ENCODE data around the gene SUCLA2. TPM values are rescaled to one million over a fixed set of nuclear protein-coding genes. Genes with fewer than 3 reads are reported as not detected.

The SUCLA2 gene
- total and polyA plus RNA-seq, 2 donors (not counting 1 experiment from before 2014, with no cell fraction given) = 15.9 to 33.7 TPM

GRCh38 chr13:47983070-47983469, 18.0 kb downstream of the SUCLA2 start:
- Histone ChIP-seq H3K9ac (ENCODE audit: low read length) (no peak overlapping the region), H3K27me3 (replicated peaks in 1 of 4; ENCODE audit: control extremely low read depth in 1 of 4, control insufficient read depth in 3 of 4, insufficient read depth in 4 of 4, low read length in 3 of 4) (no peaks in the 10 kb centered on the region), H3K4me3 (ENCODE audit: control extremely low read depth in 1 of 5, extremely low read depth in 1 of 5, insufficient read depth in 1 of 5, low read depth in 2 of 5, low read length in 4 of 5) (no peak overlapping the region), H3K36me3 (replicated peaks in 1 of 2; ENCODE audit: control extremely low read depth in 1 of 2, control insufficient read depth in 1 of 2, extremely low read depth in 1 of 2, insufficient read depth in 2 of 2, low read length in 1 of 2) (peaks cover 0 to 17% of the 10 kb centered on the region in 2 experiments), H3K4me1 (ENCODE audit: control insufficient read depth in 2 of 2, insufficient read depth in 2 of 2, low read length in 2 of 2) (no peaks in the 10 kb centered on the region), H4K20me1 (ENCODE audit: control insufficient read depth, insufficient read depth, low read length, poor library complexity, severe bottlenecking) (no peaks in the 10 kb centered on the region), H3K9me3 (ENCODE audit: control extremely low read depth in 1 of 3, control insufficient read depth in 2 of 3, insufficient read depth in 1 of 3, low read length in 2 of 3) (no peaks in the 10 kb centered on the region), H3K27ac (ENCODE audit: low read length in 2 of 2) (no peak overlapping the region), H3K79me2 (ENCODE audit: control insufficient read depth, insufficient read depth, low read length) (no peaks in the 10 kb centered on the region), H3K4me2 (replicated peaks; ENCODE audit: low read depth, low read length, poor library complexity, severe bottlenecking) (no peak overlapping the region), H2AFZ (ENCODE audit: insufficient read depth, low read depth, low read length, poor library complexity, severe bottlenecking) (no peak overlapping the region)
- TF ChIP-seq EZH2 (IDR thresholded peaks at IDR 0.05; ENCODE audit: borderline replicate concordance, insufficient read depth, low read depth, low read length, poor library complexity, severe bottlenecking) = no peak
- TF ChIP-seq CTCF (IDR thresholded peaks at IDR 0.05) = no peak
- DNase-seq (no peak), ATAC-seq (ENCODE audit: low read depth) (no peak)
- ChIA-PET POLR2A (no interaction called here), CTCF (no interaction called here)
- H3K27me3 Mint-ChIP-seq = no peaks in the 10 kb centered on the region
- no peaks in the 10 kb centered on the region for H3K9me3 Mint-ChIP-seq (ENCODE audit: insufficient read depth)
- no peak overlapping the region for H3K27ac Mint-ChIP-seq
- no CpG with 5 or more reads among the region's 2 CpGs for WGBS (ENCODE audit: insufficient coverage)
- H3K4me1 Mint-ChIP-seq = peaks cover 2% of the 10 kb centered on the region
- H3K4me3 Mint-ChIP-seq = no peak overlapping the region
- intact Hi-C loops (cut with micrococcal nuclease) = no loop called here

GRCh38 chr13:47976325-47976724, 24.7 kb downstream of the SUCLA2 start:
- Histone ChIP-seq H3K79me2 (ENCODE audit: control insufficient read depth, insufficient read depth, low read length) (peaks cover 9% of the 10 kb centered on the region), H3K27ac (ENCODE audit: low read length in 2 of 2) (no peak overlapping the region), H3K4me1 (ENCODE audit: control insufficient read depth in 2 of 2, insufficient read depth in 2 of 2, low read length in 2 of 2) (no peaks in the 10 kb centered on the region), H3K4me3 (ENCODE audit: control extremely low read depth in 1 of 5, extremely low read depth in 1 of 5, insufficient read depth in 1 of 5, low read depth in 2 of 5, low read length in 4 of 5) (no peak overlapping the region), H3K27me3 (replicated peaks in 1 of 4; ENCODE audit: control extremely low read depth in 1 of 4, control insufficient read depth in 3 of 4, insufficient read depth in 4 of 4, low read length in 3 of 4) (no peaks in the 10 kb centered on the region), H3K36me3 (replicated peaks in 1 of 2; ENCODE audit: control extremely low read depth in 1 of 2, control insufficient read depth in 1 of 2, extremely low read depth in 1 of 2, insufficient read depth in 2 of 2, low read length in 1 of 2) (peaks cover 10 to 19% of the 10 kb centered on the region in 2 experiments), H4K20me1 (ENCODE audit: control insufficient read depth, insufficient read depth, low read length, poor library complexity, severe bottlenecking) (peaks cover 6% of the 10 kb centered on the region), H3K4me2 (replicated peaks; ENCODE audit: low read depth, low read length, poor library complexity, severe bottlenecking) (no peak overlapping the region), H3K9ac (ENCODE audit: low read length) (no peak overlapping the region), H3K9me3 (ENCODE audit: control extremely low read depth in 1 of 3, control insufficient read depth in 2 of 3, insufficient read depth in 1 of 3, low read length in 2 of 3) (peaks cover 0 to 3% (median 0%) of the 10 kb centered on the region in 3 donors), H2AFZ (ENCODE audit: insufficient read depth, low read depth, low read length, poor library complexity, severe bottlenecking) (no peak overlapping the region)
- TF ChIP-seq EZH2 (IDR thresholded peaks at IDR 0.05; ENCODE audit: borderline replicate concordance, insufficient read depth, low read depth, low read length, poor library complexity, severe bottlenecking) = no peak
- no peak for TF ChIP-seq CTCF (IDR thresholded peaks at IDR 0.05)
- WGBS (ENCODE audit: insufficient coverage) = 100% methylated on average over 1 of the region's 1 CpG
- CTCF ChIA-PET = no interaction called here
- no peaks in the 10 kb centered on the region for H3K4me1 Mint-ChIP-seq
- DNase-seq (no peak), ATAC-seq (ENCODE audit: low read depth) (no peak)
- H3K4me3 Mint-ChIP-seq = no peak overlapping the region
- no peak overlapping the region for H3K27ac Mint-ChIP-seq
- intact Hi-C loops (cut with micrococcal nuclease) = no loop called here
- POLR2A ChIA-PET = no interaction called here
- H3K27me3 Mint-ChIP-seq = no peaks in the 10 kb centered on the region
- peaks cover 2% of the 10 kb centered on the region for H3K9me3 Mint-ChIP-seq (ENCODE audit: insufficient read depth)
